NCI-H2171 treated with DMSO at 0.1 percent for 48 hours (cell line): ENCODE measurements around the gene CTDP1.

ENCODE experiments used
- DNase-seq: peaks from one replicate; lab custom pipeline; 2025; lab: John Stamatoyannopoulos, UW

The CTDP1 gene

DNA sequence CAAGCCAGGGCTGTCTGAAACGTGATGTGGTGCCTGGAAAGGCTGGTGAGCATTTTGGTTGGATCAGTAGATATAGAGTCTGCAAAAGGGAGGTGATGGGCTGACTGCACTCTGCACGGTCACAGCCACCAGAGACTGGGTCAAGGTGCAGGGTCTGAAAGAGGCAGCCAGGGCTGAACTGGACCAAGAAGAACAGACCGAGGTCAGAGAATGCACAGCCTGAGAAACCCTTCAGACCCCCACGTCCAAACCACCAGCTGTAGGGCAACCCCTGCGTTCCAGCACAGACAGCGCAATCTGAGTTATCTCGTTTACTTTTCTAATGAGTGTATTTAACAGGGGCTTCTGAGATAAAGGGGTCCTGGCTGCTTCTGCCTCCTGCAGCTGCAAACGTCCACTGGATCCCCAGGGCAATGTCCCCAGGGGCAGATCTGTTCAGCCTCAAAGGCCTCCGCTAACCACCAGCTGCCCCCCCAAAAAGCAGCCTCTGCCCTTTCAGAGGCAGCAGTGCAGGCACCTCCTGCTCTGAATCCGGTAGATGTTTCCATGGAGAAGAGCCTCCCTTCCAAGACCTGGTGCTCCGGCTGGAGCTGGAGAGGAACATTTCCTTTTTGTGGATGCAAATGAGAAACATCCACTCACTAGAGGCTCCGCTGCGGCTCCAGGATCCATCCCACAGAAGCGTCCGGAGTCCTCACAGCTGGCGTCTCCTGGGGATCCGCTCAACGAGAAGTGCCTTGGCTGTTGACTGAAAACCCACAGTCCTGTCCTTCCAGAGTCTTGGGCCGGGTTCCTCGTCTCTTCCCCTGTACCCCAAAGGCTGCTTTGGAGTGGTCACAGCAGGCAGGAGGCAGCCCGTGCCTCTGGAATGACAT, 117.2 kb downstream of the CTDP1 start:
- DNase-seq: peak; percentile 26

DNA sequence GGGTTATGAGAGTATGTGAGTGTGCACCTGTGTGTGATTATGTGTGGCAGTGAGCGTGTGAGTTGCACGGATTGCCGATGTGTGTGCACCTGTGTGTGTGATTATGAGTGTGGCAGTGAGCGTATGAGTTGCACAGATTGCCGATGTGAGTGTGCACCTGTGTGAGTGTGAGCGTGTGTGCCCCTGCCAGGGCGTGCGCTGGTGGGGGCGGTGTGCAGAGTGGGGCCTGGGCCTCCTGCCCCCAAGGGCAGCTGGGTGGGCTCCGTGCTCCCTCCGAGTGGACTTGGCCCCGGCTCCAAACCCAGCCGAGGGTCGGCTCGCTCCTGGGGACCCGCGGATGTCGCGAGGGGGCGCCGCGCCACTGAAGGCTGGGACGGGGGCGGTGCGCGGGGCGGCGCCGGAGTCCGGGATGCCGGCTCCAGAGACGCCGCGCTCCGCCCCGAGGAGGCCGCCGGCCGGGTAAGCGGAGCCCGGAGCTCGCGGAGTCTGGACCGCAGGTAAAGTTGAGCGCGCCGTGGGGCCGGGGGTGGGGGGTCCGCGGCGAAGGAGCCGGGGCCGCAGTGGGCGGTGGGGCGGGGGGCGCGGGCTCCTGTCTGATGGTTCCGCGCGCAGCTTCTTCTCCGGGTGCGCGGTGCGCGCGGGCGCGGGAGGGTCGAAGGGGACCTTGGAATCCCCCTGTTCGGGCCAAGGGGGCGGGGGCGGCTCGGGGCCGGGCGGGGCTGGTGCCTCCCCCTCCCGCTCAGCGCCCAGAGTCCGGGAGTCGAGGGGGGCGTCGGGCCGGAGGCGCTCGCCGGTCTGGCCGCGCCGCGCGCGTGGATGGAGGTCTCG, 118.1 kb downstream of the CTDP1 start, which contains the start of gene KCNG2:
Gene KCNG2, plus strand, starts transcription at position 421 of the 828 bp plus-strand sequence. CDS start 65,730 bp downstream, outside the sequence.
- DNase-seq: peak; percentile 11

- no peak for DNase-seq
These were observed 118.9 kb downstream of the CTDP1 start for GRCh38 chr18:79798346-79798998.

DNA sequence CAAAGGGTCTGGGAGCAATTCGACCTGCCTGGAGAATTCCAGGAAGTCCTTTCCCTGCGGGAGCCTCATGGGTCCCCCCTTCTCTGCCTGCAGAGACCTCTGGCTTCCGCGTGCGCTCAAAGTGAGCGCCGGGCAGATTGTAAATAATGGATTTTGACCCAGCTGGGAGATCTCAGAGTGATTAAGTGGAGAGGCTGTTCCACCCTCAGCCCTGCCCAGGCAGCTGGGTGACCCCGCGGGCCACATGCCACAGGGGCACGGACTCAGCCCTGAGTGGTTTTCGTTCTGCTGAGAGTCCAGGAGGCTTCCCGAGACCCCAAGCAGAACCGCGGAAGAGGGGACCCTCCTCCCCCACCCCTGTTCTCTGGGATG, 119.4 kb downstream of the CTDP1 start:
- DNase-seq: no peak

DNA sequence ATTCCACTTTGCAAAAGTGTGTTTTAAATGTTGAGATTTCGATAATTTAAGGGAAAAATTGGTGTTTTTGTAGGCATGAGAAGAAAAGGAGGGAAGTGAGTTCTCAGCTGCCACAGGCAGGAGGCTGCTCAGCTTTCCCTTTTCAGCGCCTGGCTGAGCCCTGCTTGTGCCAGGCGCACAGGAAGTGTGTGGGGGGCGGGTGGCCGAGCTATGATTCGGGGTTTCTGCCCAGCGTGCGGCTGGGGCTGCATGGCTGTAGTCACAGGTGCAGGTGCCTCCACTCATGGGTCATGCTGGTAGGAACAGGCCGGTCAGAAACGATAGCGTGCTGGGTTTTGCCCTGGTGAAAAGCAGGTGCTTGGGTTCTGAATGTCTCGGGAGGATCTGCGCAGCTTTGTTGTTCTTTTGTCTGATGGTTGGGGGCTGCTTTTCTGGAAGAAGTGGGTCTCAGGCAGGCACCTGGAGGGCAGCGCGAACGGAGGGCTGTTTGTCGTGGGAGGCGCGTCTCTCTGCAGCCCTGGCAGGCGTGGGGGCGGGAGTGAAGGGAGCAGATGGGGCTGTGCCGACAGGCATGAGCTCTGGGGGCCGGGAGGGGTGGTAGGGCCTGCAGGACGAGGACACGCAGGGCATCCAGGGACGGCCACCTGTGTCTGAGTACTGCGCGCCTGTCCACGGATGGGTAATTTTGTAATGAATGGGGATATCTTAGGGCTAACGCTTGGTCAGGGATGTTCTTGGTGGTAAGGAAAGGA, 120.2 kb downstream of the CTDP1 start:
- no peak for DNase-seq

- no peak for DNase-seq
These were observed 121.0 kb downstream of the CTDP1 start for GRCh38 chr18:79800371-79801180.

- no peak for DNase-seq
These were observed 121.6 kb downstream of the CTDP1 start for GRCh38 chr18:79801217-79801616.

DNA sequence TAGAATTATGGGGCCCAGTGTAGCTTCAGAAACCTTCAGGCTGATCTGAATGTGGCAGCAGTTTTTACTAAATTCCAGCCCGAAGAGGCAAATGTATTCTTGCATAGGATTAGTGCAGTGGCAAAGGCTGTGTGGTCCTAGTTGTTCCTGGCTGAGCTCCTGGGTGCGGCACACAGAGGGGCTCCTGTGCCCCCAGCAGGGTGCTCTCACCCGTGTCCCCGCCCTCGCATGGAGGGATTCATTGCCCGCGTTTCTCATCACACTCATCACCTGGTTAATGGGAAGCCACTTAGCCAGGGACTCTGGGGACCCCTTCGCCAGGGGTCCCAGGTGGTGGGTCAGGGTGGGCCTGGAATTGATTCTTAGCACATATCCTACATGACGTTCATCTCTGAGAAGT, 122.0 kb downstream of the CTDP1 start:
- no peak for DNase-seq

DNA sequence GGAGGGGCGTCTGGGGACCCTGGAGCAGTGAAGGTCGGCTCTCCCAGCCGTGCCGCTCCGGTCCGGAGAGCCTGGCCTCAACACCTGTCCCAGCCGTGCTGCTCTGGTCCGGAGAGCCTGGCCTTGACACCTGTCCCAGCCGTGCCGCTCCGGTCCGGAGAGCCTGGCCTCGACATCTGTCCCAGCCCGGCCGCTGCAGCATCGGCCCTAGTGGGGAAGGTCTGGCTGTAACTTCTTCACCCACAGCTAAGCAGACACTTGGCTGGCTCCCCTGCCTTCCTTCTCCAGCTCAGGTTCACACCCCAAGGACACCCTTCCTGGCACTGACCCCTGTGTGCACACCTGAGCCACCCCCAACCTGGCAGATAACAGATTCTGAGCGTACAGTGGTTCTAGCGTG, 122.7 kb downstream of the CTDP1 start:
- DNase-seq: no peak

- no peak for DNase-seq
These were observed 124.0 kb downstream of the CTDP1 start for GRCh38 chr18:79803611-79804051.
